HG03108 (cell line): ENCODE measurements around the gene TPX2.
"Not testable (repeated sequence)": the region's sequence is repeated elsewhere in the genome, so short reads cannot be mapped to it uniquely, and the experiment has no call there.

ENCODE experiments used
- ATAC-seq: cut with Tn5 transposase; IDR thresholded peaks from one replicate; pipeline ENCODE4 v1.9.1; 2021; ENCODE audit warnings: moderate library complexity; ENCODE audit not compliant: unreplicated experiment

Gene TPX2

GRCh38 chr20:31720486-31721407 is 18.3 kb upstream of the TPX2 start:
- no peak for ATAC-seq

GRCh38 chr20:31721408-31722256 is 17.5 kb upstream of the TPX2 start:
- ATAC-seq: no peak

- ATAC-seq: peak; percentile 17
These were observed 16.6 kb upstream of the TPX2 start, which contains the start of gene BCL2L1 for GRCh38 chr20:31722257-31723068. TSS of gene BCL2L1 (minus strand) at chr20:31722868. CDS start at chr20:31722218, 650 bp downstream.

- ATAC-seq: no peak
These were observed 16.1 kb upstream of the TPX2 start for GRCh38 chr20:31723069-31723318.

GRCh38 chr20:31723319-31724078 is 15.6 kb upstream of the TPX2 start:
- ATAC-seq: peak; percentile 78

GRCh38 chr20:31731321-31731717 is 7.8 kb upstream of the TPX2 start:
- ATAC-seq: no peak

GRCh38 chr20:31739550-31739977 is 474 bp downstream of the TPX2 start:
- no peak for ATAC-seq

GRCh38 chr20:31740208-31740607 is 1.1 kb downstream of the TPX2 start:
- no peak for ATAC-seq

- no peak for ATAC-seq
These were observed 1.7 kb downstream of the TPX2 start for GRCh38 chr20:31740656-31741323.

GRCh38 chr20:31746068-31746878 is 7.2 kb downstream of the TPX2 start:
- ATAC-seq: no peak

GRCh38 chr20:31747028-31747427 is 7.9 kb downstream of the TPX2 start:
- ATAC-seq: not testable (repeated sequence)

- ATAC-seq: no peak
These were observed 8.6 kb downstream of the TPX2 start for GRCh38 chr20:31747640-31748039.

- ATAC-seq: no peak
These were observed 10.1 kb downstream of the TPX2 start for GRCh38 chr20:31749223-31749622.

GRCh38 chr20:31751126-31751525 is 12.0 kb downstream of the TPX2 start:
- no peak for ATAC-seq

GRCh38 chr20:31757254-31757653 is 18.2 kb downstream of the TPX2 start:
- ATAC-seq: no peak

GRCh38 chr20:31758521-31758920 is 19.4 kb downstream of the TPX2 start:
- ATAC-seq: no peak

- ATAC-seq: no peak
These were observed 19.9 kb downstream of the TPX2 start for GRCh38 chr20:31758991-31759390.

GRCh38 chr20:31759836-31760518 is 20.9 kb downstream of the TPX2 start:
- no peak for ATAC-seq
